PFSK-1 (cell line): Measurements from ENCODE around the gene HOXB7.

Experiments used
- FOXP2 ChIP-seq: optimal IDR thresholded peaks from 2 replicates; pipeline ENCODE3; 2011; ENCODE audit warnings: borderline replicate concordance, control low read depth, inconsistent platforms; ENCODE audit not compliant: insufficient read depth; ENCODE audit errors: extremely low read length, extremely low read depth
- POLR2AphosphoS5 ChIP-seq: IDR thresholded peaks from 2 replicates; pipeline ENCODE4 v1.6.1; 2012; ENCODE audit warnings: low read depth, mild to moderate bottlenecking, control low read depth, low read length, moderate library complexity
- REST ChIP-seq, 2 experiments: IDR thresholded peaks; 2 replicates each; pipeline versions ENCODE4 v1.6.1 to v1.8.0; 2011 to 2012; ENCODE audit warnings: low read depth in 2 of 2, low read length in 2 of 2, control low read depth in 1 of 2, inconsistent platforms in 1 of 2, mild to moderate bottlenecking in 1 of 2, moderate library complexity in 1 of 2; ENCODE audit not compliant: insufficient read depth in 1 of 2
- SIN3A ChIP-seq: IDR thresholded peaks from 2 replicates; pipeline ENCODE4 v1.6.1; 2012; ENCODE audit warnings: mild to moderate bottlenecking, low read length, moderate library complexity, borderline replicate concordance; ENCODE audit not compliant: insufficient read depth
- TAF1 ChIP-seq: IDR thresholded peaks from 2 replicates; pipeline ENCODE4 v1.6.1; 2012; ENCODE audit warnings: low read length, control low read depth, borderline replicate concordance; ENCODE audit not compliant: insufficient read depth

The HOXB7 gene

GRCh38 chr17:48624544-48625494 is 14.0 kb upstream of the HOXB7 start:
- TF ChIP-seq POLR2AphosphoS5 = no peak
- TF ChIP-seq TAF1 = no peak
- TF ChIP-seq REST (IDR thresholded peaks at IDR 0.05; ENCODE audit: insufficient read depth in 1 of 2, low read depth in 2 of 2, low read length in 2 of 2) = no peak
- TF ChIP-seq SIN3A = no peak
- no peak for TF ChIP-seq FOXP2

GRCh38 chr17:48624118-48624517 is 13.3 kb upstream of the HOXB7 start:
- TF ChIP-seq POLR2AphosphoS5 (no peak), TAF1 (no peak), FOXP2 (no peak), SIN3A (no peak)

GRCh38 chr17:48623583-48623982 is 12.8 kb upstream of the HOXB7 start:
- TF ChIP-seq POLR2AphosphoS5 (no peak), SIN3A (no peak), TAF1 (no peak), FOXP2 (no peak), REST (IDR thresholded peaks at IDR 0.05; ENCODE audit: insufficient read depth in 1 of 2, low read depth in 2 of 2, low read length in 2 of 2) (no peak)

GRCh38 chr17:48622857-48623256 is 12.0 kb upstream of the HOXB7 start:
- TF ChIP-seq REST (IDR thresholded peaks at IDR 0.05; ENCODE audit: insufficient read depth in 1 of 2, low read depth in 2 of 2, low read length in 2 of 2) = no peak

GRCh38 chr17:48621410-48622392 is 10.9 kb upstream of the HOXB7 start:
- TF ChIP-seq REST (IDR thresholded peaks at IDR 0.05; ENCODE audit: insufficient read depth in 1 of 2, low read depth in 2 of 2, low read length in 2 of 2) (no peak), TAF1 (no peak), FOXP2 (no peak), POLR2AphosphoS5 (no peak), SIN3A (no peak)
